Ectodermal cell (in vitro differentiated cells): ENCODE data around the gene RHOU.

Experiments used
- H3K27ac ChIP-seq: 2 replicates; pipeline ENCODE4 v1.7.0; 2013; ENCODE audit warnings: mild to moderate bottlenecking, low read depth, low read length; ENCODE audit not compliant: insufficient read depth, poor library complexity, severe bottlenecking
- H3K27me3 ChIP-seq: 2 replicates; pipeline ENCODE4 v1.7.0; 2013; ENCODE audit warnings: mild to moderate bottlenecking, low read length; ENCODE audit not compliant: insufficient read depth, control insufficient read depth, poor library complexity, severe bottlenecking
- H3K36me3 ChIP-seq: one replicate; pipeline ENCODE4 v1.7.0; 2013; ENCODE audit warnings: low read length; ENCODE audit not compliant: control insufficient read depth, insufficient read depth
- H3K4me1 ChIP-seq: one replicate; pipeline ENCODE4 v1.7.0; 2013; ENCODE audit warnings: low read length; ENCODE audit not compliant: control insufficient read depth, insufficient read depth
- H3K4me3 ChIP-seq: 2 replicates; pipeline ENCODE4 v1.7.0; 2013; ENCODE audit warnings: low read depth, low read length, control low read depth; ENCODE audit not compliant: insufficient read depth
- H3K9me3 ChIP-seq: 2 replicates; pipeline ENCODE4 v1.7.0; 2013; ENCODE audit warnings: mild to moderate bottlenecking, low read length, moderate library complexity; ENCODE audit not compliant: control insufficient read depth
- WGBS, 2 experiments: methylation state at CpG; one replicate each; pipeline ENCODE4 v1.1.7; 2013; ENCODE audit warnings: missing lambda C conversion rate in 2 of 2; 5-methylcytosine and 5-hydroxymethylcytosine counted together

Gene RHOU

DNA sequence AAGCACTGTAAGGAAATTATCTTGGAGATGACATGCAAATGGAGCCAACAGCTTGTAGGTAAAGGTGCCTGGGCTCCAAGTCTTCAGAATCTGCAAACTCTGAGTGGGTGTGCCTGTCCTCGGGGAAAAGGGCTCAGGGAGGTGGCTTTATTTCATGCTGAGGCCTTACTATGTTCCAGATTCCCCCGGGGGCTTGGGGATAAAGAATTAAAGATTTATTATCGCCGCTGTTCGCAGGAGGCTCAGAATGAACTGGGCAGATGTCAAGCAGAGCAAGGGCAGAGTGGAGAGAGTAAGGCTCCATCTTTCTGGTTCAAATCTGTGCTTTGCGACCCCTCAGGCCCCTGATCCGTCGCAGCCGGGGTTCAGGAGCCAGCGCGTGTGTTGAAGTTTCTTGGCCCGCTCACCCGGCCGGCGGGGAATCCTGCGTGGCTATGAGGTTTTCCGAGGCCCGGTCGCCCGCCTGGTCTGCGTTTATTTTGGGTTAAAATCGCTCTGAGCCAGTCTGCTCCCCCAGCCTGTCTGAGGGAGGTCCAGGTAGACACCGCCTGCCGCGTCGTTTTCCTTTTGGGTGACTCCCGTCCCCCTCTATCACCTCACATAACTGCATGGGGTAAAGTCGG is 19.5 kb downstream of the RHOU start:
- no peak overlapping the region for H3K4me3 ChIP-seq
- no peaks in the 10 kb centered on the region for H3K9me3 ChIP-seq
- no peaks in the 10 kb centered on the region for H3K36me3 ChIP-seq
- no peaks in the 10 kb centered on the region for H3K4me1 ChIP-seq
- 91 to 92% methylated on average over 28 of the region's 28 CpGs for WGBS, 2 experiments
- H3K27me3 ChIP-seq: no peaks in the 10 kb centered on the region
- H3K27ac ChIP-seq: no peak overlapping the region

DNA sequence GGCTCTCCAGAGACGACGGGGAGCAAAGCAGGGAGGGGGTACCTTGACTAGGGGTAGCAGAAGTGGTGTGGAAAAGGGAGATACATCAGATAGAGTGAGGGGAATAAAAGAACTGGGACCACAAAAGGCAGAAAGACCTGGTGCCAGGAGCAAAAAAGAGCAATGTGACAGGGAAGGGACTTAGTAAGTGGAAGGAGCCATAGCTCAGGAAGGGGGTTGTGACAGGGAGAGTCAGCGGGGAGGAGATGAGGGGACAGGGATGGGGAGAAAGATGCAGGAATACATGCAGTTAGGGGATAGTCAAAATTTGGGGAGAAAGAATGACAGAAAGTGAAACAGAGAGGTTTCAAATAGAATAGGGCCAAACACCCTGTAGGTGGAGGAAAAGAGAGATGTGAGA is 20.5 kb downstream of the RHOU start:
- 92% methylated on average over 3 of the region's 3 CpGs for WGBS, 2 experiments
- H3K27ac ChIP-seq: no peak overlapping the region
- no peaks in the 10 kb centered on the region for H3K4me1 ChIP-seq
- no peaks in the 10 kb centered on the region for H3K9me3 ChIP-seq
- no peak overlapping the region for H3K4me3 ChIP-seq
- H3K27me3 ChIP-seq: no peaks in the 10 kb centered on the region
- H3K36me3 ChIP-seq: no peaks in the 10 kb centered on the region

DNA sequence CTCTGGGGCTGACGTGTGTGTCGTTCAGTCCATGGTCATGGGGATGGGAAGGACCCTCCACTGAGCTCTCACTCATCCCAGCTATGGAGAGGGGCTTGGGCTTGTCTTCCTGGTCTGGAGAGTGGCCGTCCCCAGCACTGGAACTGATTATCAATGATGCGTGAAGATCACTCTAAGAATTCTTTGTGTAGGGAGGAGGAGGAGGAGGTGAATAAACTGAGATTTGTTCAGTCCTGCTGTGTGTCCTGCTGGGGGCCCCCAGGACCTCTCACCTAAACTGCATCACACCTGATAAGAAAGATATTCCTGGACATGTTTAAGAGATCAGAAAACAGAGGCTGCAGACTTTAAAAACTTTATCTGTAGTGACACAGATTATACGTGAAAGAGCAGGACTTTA is 21.2 kb downstream of the RHOU start:
- Histone ChIP-seq H3K9me3 (no peaks in the 10 kb centered on the region), H3K27ac (no peak overlapping the region), H3K4me1 (no peaks in the 10 kb centered on the region), H3K4me3 (no peak overlapping the region), H3K27me3 (no peaks in the 10 kb centered on the region), H3K36me3 (no peaks in the 10 kb centered on the region)
- WGBS, 2 experiments: 86 to 89% methylated on average over 5 of the region's 5 CpGs

DNA sequence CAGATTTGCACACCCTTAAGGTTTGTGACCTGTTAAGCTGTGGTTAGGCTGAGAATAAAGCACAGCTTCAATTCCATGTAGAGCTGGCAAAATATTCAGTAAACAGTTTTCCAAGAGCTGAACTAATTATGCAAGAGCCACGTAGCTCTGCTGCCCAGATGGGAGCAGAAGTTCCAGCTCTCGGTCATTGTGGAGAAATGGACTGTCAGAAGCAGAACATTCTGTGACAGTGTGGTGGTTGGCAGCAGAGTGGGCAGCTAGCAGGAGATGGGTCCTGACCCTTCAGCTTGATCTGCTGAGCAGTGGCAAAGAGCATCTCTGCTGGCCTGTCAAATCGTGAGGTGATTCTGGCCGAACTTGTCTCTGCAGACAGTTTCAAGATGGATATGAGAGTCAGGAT is 23.2 kb downstream of the RHOU start:
- Histone ChIP-seq H3K27me3 (no peaks in the 10 kb centered on the region), H3K4me3 (no peak overlapping the region), H3K4me1 (peaks cover 6% of the 10 kb centered on the region), H3K9me3 (no peaks in the 10 kb centered on the region), H3K36me3 (no peaks in the 10 kb centered on the region), H3K27ac (no peak overlapping the region)
- 95 to 100% methylated on average over 4 of the region's 4 CpGs for WGBS, 2 experiments

DNA sequence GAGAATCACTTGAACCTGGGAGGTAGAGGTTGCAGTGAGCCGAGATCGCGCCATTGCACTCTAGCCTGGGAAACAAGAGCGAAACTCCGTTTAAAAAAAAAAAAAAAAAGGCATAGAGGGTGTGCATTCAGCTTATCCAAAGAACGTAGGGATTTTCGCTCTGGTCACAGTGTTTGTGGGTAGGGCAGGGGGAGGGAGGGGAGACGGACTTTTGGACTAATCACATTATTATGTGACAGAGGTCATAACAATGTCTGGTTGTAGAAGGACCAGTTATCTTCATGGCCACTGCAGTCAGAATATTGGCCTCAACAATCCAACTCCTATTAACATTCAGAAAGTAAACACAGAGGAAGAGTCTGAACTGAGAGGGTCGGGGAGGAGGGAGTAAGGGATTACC is 25.7 kb downstream of the RHOU start:
- H3K4me3 ChIP-seq: no peak overlapping the region
- H3K4me1 ChIP-seq: peaks cover 7% of the 10 kb centered on the region
- H3K36me3 ChIP-seq: no peaks in the 10 kb centered on the region
- H3K27me3 ChIP-seq: no peaks in the 10 kb centered on the region
- WGBS, 2 experiments: 91 to 95% methylated on average over 9 of the region's 9 CpGs
- no peak overlapping the region for H3K27ac ChIP-seq
- no peaks in the 10 kb centered on the region for H3K9me3 ChIP-seq

DNA sequence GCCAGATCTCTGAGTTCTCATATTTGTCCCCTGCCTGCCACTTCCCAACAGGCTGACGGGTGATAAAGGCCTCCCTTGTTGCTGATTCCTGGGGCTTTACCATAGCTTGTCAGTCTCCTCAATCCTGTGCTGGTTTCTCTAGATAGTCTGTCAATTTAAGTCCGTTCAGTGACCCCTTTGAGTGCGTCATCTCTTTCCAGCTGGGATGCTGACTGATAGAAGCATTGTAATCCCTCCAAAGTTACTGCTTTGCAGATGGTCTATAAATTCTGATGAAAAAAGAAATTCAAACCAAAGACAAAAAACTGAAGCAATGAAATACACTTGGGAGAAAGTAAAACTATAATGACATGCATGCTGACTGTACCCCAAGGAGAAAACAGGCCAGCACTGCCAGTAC is 28.3 kb downstream of the RHOU start:
- H3K27me3 ChIP-seq: no peaks in the 10 kb centered on the region
- no peaks in the 10 kb centered on the region for H3K9me3 ChIP-seq
- 54 to 58% methylated on average over 3 of the region's 3 CpGs for WGBS, 2 experiments
- peaks cover 7% of the 10 kb centered on the region for H3K4me1 ChIP-seq
- no peak overlapping the region for H3K4me3 ChIP-seq
- H3K27ac ChIP-seq: no peak overlapping the region
- no peaks in the 10 kb centered on the region for H3K36me3 ChIP-seq

DNA sequence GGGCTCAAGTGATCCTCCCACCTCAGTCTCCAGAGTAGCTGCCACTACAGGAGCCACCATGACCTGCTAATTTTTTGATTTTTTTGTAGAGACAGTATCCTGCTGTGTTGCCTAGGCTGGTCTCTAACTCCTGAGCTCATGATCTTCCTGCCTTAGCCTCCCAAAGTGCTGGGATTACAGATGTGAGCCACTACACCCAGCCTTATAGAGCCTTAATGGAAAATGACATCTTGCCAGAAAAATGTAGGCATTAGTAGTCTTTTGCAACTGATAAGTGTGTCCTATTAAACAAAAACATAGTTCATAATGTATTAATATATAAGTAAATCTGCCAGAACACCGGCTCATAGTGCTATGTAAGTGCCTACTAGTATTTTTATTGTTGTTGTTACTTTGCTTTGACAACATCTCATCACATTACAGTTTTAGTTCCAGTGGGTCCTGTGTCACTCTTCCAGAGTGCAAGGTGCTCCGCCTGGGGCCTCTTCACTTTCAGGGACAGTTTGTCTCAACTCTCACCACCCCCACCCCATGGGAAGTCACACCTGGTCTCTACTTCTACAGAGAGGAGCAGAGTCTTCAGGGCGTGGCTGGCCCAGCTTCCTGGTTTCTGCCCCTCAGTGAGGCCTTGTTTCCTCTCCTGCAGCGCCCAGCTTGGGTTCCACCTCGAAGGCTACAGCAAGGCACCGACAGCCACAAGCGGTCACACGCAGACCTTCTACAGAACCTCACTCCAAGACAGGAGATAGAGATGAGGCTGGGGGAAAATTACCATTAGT is 30.1 kb downstream of the RHOU start:
- no peak overlapping the region for H3K27ac ChIP-seq
- no peaks in the 10 kb centered on the region for H3K36me3 ChIP-seq
- no peak overlapping the region for H3K4me3 ChIP-seq
- H3K9me3 ChIP-seq: no peaks in the 10 kb centered on the region
- no peaks in the 10 kb centered on the region for H3K27me3 ChIP-seq
- peaks cover 7% of the 10 kb centered on the region for H3K4me1 ChIP-seq
- WGBS, 2 experiments: 89 to 96% methylated on average over 7 to 8 of the region's 8 CpGs

DNA sequence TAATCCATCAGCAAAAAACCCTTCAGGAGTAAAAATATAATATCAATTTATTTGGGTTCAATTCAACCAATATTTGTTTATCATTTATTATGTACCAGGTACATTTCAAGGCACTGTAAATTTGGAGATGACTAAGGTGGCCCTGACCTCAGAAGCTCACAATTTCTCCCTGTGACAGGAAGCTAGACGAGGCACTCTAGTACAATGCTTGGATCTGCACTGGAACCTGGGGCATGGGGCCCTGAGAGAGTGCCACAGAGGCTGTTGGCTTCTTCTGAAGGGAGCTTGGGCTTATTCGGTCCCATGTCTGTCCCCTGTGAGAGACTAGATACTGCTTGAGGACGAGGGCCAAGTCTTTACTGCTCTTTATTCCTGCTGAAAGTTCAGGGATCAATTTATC is 31.5 kb downstream of the RHOU start:
- Histone ChIP-seq H3K36me3 (no peaks in the 10 kb centered on the region), H3K27me3 (no peaks in the 10 kb centered on the region), H3K27ac (no peak overlapping the region), H3K4me3 (no peak overlapping the region), H3K9me3 (no peaks in the 10 kb centered on the region), H3K4me1 (peaks cover 7% of the 10 kb centered on the region)
- 95 to 96% methylated on average over 3 of the region's 3 CpGs for WGBS, 2 experiments

DNA sequence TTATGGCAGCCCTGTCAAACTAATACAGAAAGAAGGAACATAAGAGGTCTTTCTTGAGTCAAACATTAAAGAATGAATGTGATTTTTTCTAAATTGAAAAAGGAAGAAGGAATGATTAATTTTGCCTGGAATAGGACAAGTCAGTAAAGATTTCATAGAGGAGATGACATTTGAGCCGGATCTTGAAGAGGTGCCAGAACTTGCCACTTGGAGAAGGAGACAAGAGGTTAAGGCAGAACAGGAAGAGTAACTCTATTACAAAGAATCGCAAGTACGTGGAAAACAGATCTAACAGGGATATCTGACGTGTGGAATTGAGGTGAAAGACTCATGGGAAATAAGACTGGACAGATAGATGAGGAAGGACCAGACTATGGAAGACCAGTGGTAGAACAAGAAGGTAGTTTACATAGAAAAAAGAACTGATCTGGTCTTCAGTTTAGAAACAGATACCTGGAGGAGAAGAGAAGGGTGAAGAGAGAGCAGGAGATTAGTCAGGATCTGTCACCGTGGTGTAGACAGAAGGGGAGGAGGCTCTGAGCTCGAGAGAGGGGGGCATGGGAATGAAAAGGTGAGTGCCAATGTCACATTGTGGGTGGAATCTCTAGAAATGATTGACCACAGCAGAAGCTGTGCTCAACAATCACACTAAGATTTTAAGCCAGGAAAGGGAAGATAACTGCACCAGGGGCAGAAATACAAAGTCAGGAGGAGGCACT is 32.5 kb downstream of the RHOU start:
- peaks cover 7% of the 10 kb centered on the region for H3K4me1 ChIP-seq
- H3K4me3 ChIP-seq: no peak overlapping the region
- H3K36me3 ChIP-seq: no peaks in the 10 kb centered on the region
- 88 to 90% methylated on average over 6 of the region's 6 CpGs for WGBS, 2 experiments
- no peak overlapping the region for H3K27ac ChIP-seq
- no peaks in the 10 kb centered on the region for H3K9me3 ChIP-seq
- no peaks in the 10 kb centered on the region for H3K27me3 ChIP-seq

DNA sequence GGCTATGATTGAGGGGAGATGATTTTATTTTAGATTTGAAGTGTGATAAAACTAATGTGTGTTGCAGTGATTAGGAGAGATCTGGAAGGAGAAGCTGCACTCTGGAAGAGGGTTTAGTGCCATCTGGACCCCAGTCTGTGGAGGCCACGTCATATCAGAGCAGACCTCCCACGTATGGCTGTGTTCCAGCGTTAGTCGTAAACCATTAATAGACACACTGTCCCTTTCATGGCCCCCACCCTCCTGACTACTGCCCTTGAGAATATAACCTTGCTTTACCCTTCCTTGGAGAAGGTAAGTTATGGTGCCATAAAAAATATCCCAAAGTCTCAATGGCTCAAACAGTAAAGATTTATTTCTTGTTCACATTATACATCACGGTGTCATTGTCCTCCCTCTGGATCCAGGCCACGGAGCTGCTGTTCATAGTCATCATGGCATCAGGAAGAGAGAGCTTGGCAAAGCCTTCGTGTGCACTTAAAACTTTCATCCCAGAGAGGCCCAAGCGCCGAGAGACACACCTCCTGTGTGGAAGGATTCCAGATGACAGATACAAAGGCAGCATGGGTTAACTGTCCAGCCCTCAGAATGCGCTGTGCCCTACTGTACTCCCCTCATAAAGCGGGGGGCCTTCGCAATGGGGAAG is 33.2 kb downstream of the RHOU start:
- Histone ChIP-seq H3K9me3 (no peaks in the 10 kb centered on the region), H3K27ac (no peak overlapping the region), H3K36me3 (no peaks in the 10 kb centered on the region), H3K4me3 (no peak overlapping the region), H3K4me1 (peaks cover under 1% of the 10 kb centered on the region), H3K27me3 (no peaks in the 10 kb centered on the region)
- WGBS, 2 experiments: 91 to 96% methylated on average over 12 of the region's 12 CpGs
